ENCODE measurements around the gene AUTS2. TPM values are rescaled to one million over a fixed set of nuclear protein-coding genes. Genes with fewer than 3 reads are reported as not detected.
A peak's percentile ranks its signal among the peaks of the same experiment; 100 is the strongest.

AUTS2 gene
- total and polyA plus RNA-seq, 10 of the 15 experiments (the other 5 are each of a cell fraction or from before 2014, with no cell fraction given): 6.4 to 55.6 (median 21.6) TPM

DNA sequence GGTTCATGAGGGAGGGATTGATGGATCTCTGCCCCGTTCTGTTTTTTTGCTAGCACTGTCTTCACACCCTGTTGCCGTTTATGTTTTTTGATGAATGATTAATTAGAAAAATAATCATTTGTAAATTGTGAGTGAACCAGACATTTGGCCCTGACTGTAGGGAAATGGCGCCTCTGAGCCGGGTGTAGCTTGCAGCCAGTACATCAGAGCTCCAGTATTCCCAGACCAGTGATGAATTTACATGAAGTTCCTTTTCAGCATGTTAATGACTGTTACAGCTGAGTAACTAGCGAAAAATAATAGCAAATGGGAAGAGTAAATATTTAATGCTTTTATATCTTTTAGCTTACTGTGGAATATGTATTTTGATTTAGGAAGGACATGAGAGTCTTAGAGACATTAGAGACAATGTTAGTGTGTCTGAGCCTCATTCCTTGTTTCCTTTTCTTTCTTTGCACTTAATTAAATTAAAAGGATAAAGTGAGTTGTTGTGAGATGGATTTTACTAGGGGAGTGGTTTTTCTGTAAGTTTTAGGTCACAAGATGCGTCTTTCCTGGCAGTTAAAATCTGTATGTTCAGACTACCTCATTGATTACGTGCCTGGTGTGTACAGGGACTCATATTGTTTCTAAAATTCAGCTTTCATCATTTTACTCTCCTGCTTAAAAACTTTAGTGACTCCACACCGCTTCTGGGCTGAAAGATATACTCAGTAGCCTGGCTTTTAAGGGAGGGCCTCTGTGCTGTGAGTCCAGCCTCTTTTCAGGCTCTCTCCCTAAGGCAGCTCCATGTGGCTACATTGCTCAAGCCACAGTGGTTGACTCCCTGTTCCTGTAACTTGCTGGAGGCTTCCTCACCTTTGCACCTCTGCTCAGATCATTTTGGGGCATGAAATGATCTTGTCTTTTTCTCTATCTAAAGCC lies 86.4 kb downstream of the AUTS2 start:
- ChIA-PET CTCF (interaction anchor here (1.4 to 2.9 kb wide), 4 partner anchors 8 to 140 kb away, joined by 3 to 8 read pairs (median 5); no protein-coding TSS in a partner anchor), SMC1A (ENCODE audit: uncharacterized antibody, unreplicated experiment) (interaction anchor here (0.6 to 10.1 kb wide), 18 partner anchors 8 to 614 kb away, joined by 3 to 88 read pairs (median 4); no protein-coding TSS in a partner anchor), RAD21 (ENCODE audit: unreplicated experiment) (interaction anchor here (0.6 to 5.5 kb wide), 17 partner anchors 8 to 155 kb away, joined by 3 to 27 read pairs (median 4); no protein-coding TSS in a partner anchor), POLR2A (interaction anchor here (1.0 to 2.3 kb wide), 3 partner anchors 9 to 56 kb away, joined by 3 to 6 read pairs (median 3); no protein-coding TSS in a partner anchor)
- ATAC-seq (peak; percentile 15), DNase-seq (ENCODE audit: low read depth, low spot score) (no peak), FAIRE-seq (no peak)
- Histone ChIP-seq H3K79me2 (ENCODE audit: control insufficient read depth, insufficient read depth, low read length) (peaks cover 7% of the 10 kb centered on the region), H3K4me1 (ENCODE audit: control insufficient read depth, insufficient read depth, low read length) (peaks cover 20% of the 10 kb centered on the region), H3K9ac (ENCODE audit: control insufficient read depth, insufficient read depth, low read length) (no peak overlapping the region), H3K9me3 (replicated peaks; ENCODE audit: control insufficient read depth, insufficient read depth, low read length) (no peaks in the 10 kb centered on the region), H3K27me3 (replicated peaks in 1 of 2; ENCODE audit: control insufficient read depth in 2 of 2, insufficient read depth in 2 of 2, low read length in 1 of 2) (no peaks in the 10 kb centered on the region), H3K4me3 (no peak overlapping the region), H3K36me3 (ENCODE audit: control insufficient read depth in 2 of 2, insufficient read depth in 2 of 2, low read length in 1 of 2) (no peaks in the 10 kb centered on the region; a peak in 1 of 4 replicates), H4K20me1 (ENCODE audit: control insufficient read depth, insufficient read depth) (no peaks in the 10 kb centered on the region), H3K27ac (ENCODE audit: control insufficient read depth, insufficient read depth) (peak overlapping the region; percentile 1; the same call in 1 of the 2 replicates), H2AFZ (ENCODE audit: control insufficient read depth, low read depth, low read length) (no peak overlapping the region), H3K4me2 (ENCODE audit: control insufficient read depth, insufficient read depth) (no peak overlapping the region)
- in situ Hi-C loops (cut with MboI): no loop called here
- intact Hi-C loops (cut with micrococcal nuclease; ENCODE audit: unreplicated experiment): no loop called here
- WGBS (ENCODE audit: insufficient coverage, insufficient replicate concordance, low lambda C conversion rate, missing lambda C conversion rate): 89% methylated on average over 8 of the region's 8 CpGs
- BruUV-seq (replicated peaks): no TSS peak
- no peak for TF ChIP-seq EGR1 (IDR thresholded peaks at IDR 0.05; ENCODE audit: borderline replicate concordance in 1 of 2, low read depth in 2 of 2, low read length in 2 of 2)
- TF ChIP-seq ASH2L (IDR thresholded peaks at IDR 0.05; ENCODE audit: borderline replicate concordance, low read depth): no peak
- TF ChIP-seq HDAC6 (IDR thresholded peaks at IDR 0.05; ENCODE audit: unreplicated experiment): no peak
- TF ChIP-seq RELA (IDR thresholded peaks at IDR 0.05; ENCODE audit: borderline replicate concordance, partially characterized antibody): no peak
- TF ChIP-seq, protein P1, sequence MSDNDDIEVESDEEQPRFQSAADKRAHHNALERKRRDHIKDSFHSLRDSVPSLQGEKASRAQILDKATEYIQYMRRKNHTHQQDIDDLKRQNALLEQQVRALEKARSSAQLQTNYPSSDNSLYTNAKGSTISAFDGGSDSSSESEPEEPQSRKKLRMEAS (IDR thresholded peaks at IDR 0.05; ENCODE audit: low read depth, low read length): no peak
- TF ChIP-seq NR2C2 (IDR thresholded peaks at IDR 0.05; ENCODE audit: borderline replicate concordance, control insufficient read depth, insufficient read length, low read depth): no peak
- no peak for TF ChIP-seq CUX1 (IDR thresholded peaks at IDR 0.05; ENCODE audit: insufficient replicate concordance, low read depth, low read length)
- no peak for TF ChIP-seq SIX5 (IDR thresholded peaks at IDR 0.05; ENCODE audit: low read depth, low read length, severe bottlenecking)
- no peak for TF ChIP-seq FOS (IDR thresholded peaks at IDR 0.05; ENCODE audit: borderline replicate concordance, extremely low read depth, insufficient read length)
- no peak for TF ChIP-seq BCLAF1 (IDR thresholded peaks at IDR 0.05)
- no peak for TF ChIP-seq SREBF1 (IDR thresholded peaks at IDR 0.05; ENCODE audit: low read length)
- no peak for TF ChIP-seq POU2F2 (IDR thresholded peaks at IDR 0.05; ENCODE audit: borderline replicate concordance, low read depth, low read length)
- TF ChIP-seq HDAC2 (IDR thresholded peaks at IDR 0.05): no peak

All from GM12878 (cell line).